Measurements from ENCODE around the gene STON2.

- TF ChIP-seq, protein P1, sequence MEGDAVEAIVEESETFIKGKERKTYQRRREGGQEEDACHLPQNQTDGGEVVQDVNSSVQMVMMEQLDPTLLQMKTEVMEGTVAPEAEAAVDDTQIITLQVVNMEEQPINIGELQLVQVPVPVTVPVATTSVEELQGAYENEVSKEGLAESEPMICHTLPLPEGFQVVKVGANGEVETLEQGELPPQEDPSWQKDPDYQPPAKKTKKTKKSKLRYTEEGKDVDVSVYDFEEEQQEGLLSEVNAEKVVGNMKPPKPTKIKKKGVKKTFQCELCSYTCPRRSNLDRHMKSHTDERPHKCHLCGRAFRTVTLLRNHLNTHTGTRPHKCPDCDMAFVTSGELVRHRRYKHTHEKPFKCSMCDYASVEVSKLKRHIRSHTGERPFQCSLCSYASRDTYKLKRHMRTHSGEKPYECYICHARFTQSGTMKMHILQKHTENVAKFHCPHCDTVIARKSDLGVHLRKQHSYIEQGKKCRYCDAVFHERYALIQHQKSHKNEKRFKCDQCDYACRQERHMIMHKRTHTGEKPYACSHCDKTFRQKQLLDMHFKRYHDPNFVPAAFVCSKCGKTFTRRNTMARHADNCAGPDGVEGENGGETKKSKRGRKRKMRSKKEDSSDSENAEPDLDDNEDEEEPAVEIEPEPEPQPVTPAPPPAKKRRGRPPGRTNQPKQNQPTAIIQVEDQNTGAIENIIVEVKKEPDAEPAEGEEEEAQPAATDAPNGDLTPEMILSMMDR (IDR thresholded peaks at IDR 0.05) = no peak
- no peak for TF ChIP-seq POLR2A (IDR thresholded peaks at IDR 0.05)
Observed at GRCh38 chr14:81289516-81289915, 110.6 kb downstream of the STON2 start.

Measured in body of pancreas (tissue), 4 donors.